Calu3 (cell line): ENCODE measurements around the gene WT1. TPM values are rescaled to one million over a fixed set of nuclear protein-coding genes. Genes with fewer than 3 reads are reported as not detected.

Experiments
- BruUV-seq: library from RNA; stranded (reverse); fragments of 400-500 nt; replicated peaks from 2 replicates; lab custom pipeline; 2021; lab: Mats Ljungman, UMichigan
- CTCF ChIA-PET: fragments of 300-600 bp; sonication (Branson Sonifier 250); formaldehyde crosslinking; loops from one replicate; lab custom pipeline; 2022; ENCODE audit warnings: antibody characterized with exemption; lab: Charles Lee
- DNase-seq: peaks from one replicate; pipeline ENCODE4 v3.0.0; 2022
- H3K27ac Mint-ChIP-seq: one replicate; pipeline ENCODE4 v1.8.0; 2022; ENCODE audit warnings: mixed read lengths; ENCODE audit not compliant: unreplicated experiment
- H3K27me3 Mint-ChIP-seq: one replicate; pipeline ENCODE4 v1.8.0; 2022; ENCODE audit warnings: mixed read lengths; ENCODE audit not compliant: unreplicated experiment
- H3K36me3 Mint-ChIP-seq: one replicate; pipeline ENCODE4 v1.8.0; 2022; ENCODE audit warnings: mild to moderate bottlenecking, moderate library complexity, mixed read lengths; ENCODE audit not compliant: insufficient read depth, unreplicated experiment
- H3K4me1 Mint-ChIP-seq: one replicate; pipeline ENCODE4 v1.8.0; 2022; ENCODE audit warnings: mild to moderate bottlenecking, low read depth, mixed read lengths; ENCODE audit not compliant: unreplicated experiment
- H3K4me3 Mint-ChIP-seq: one replicate; pipeline ENCODE4 v1.8.0; 2022; ENCODE audit warnings: mild to moderate bottlenecking, low read depth, moderate library complexity, mixed read lengths; ENCODE audit not compliant: unreplicated experiment
- H3K9me3 Mint-ChIP-seq: one replicate; pipeline ENCODE4 v1.8.0; 2022; ENCODE audit warnings: low read depth, mixed read lengths; ENCODE audit not compliant: unreplicated experiment
- intact Hi-C: fragments of 100-400 bp; cut with micrococcal nuclease; formaldehyde crosslinking; loops from one replicate; pipeline ENCODE4 v1.10.0; 2022; ENCODE audit not compliant: unreplicated experiment
- total RNA-seq: library from RNA; stranded (reverse); gene quantifications from 2 replicates; pipeline ENCODE4 v1.2.3, GENCODE V29; 2022
- TF ChIP-seq, protein P1 (sequence below): fragments of 200-600 bp; IDR thresholded peaks from one replicate; pipeline ENCODE4 v1.8.0; 2022; ENCODE audit warnings: antibody characterized with exemption; ENCODE audit not compliant: unreplicated experiment

WT1 gene
- total RNA-seq, 1 experiment from 2014 or later, result not detected

GRCh38 chr11:32462011-32462690 is 26.8 kb upstream of the WT1 start:
- no peak for DNase-seq
- Mint-ChIP-seq H3K27ac (no peak overlapping the region), H3K4me3 (no peak overlapping the region), H3K9me3 (no peaks in the 10 kb centered on the region), H3K27me3 (peaks cover 15% of the 10 kb centered on the region), H3K36me3 (no peaks in the 10 kb centered on the region), H3K4me1 (no peaks in the 10 kb centered on the region)
- TF ChIP-seq, protein P1, sequence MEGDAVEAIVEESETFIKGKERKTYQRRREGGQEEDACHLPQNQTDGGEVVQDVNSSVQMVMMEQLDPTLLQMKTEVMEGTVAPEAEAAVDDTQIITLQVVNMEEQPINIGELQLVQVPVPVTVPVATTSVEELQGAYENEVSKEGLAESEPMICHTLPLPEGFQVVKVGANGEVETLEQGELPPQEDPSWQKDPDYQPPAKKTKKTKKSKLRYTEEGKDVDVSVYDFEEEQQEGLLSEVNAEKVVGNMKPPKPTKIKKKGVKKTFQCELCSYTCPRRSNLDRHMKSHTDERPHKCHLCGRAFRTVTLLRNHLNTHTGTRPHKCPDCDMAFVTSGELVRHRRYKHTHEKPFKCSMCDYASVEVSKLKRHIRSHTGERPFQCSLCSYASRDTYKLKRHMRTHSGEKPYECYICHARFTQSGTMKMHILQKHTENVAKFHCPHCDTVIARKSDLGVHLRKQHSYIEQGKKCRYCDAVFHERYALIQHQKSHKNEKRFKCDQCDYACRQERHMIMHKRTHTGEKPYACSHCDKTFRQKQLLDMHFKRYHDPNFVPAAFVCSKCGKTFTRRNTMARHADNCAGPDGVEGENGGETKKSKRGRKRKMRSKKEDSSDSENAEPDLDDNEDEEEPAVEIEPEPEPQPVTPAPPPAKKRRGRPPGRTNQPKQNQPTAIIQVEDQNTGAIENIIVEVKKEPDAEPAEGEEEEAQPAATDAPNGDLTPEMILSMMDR, result no peak
- intact Hi-C loops, result no loop called here
- CTCF ChIA-PET, result no interaction called here
- no TSS peak for BruUV-seq

GRCh38 chr11:32456864-32457263 is 21.5 kb upstream of the WT1 start:
- H3K27ac Mint-ChIP-seq, result no peak overlapping the region
- no peaks in the 10 kb centered on the region for H3K27me3 Mint-ChIP-seq
- H3K4me1 Mint-ChIP-seq, result no peaks in the 10 kb centered on the region
- CTCF ChIA-PET, result no interaction called here
- no TSS peak for BruUV-seq
- TF ChIP-seq, protein P1, result no peak
- no peaks in the 10 kb centered on the region for H3K9me3 Mint-ChIP-seq
- H3K36me3 Mint-ChIP-seq, result no peaks in the 10 kb centered on the region
- intact Hi-C loops, result no loop called here
- no peak for DNase-seq
- H3K4me3 Mint-ChIP-seq, result no peak overlapping the region

DNA sequence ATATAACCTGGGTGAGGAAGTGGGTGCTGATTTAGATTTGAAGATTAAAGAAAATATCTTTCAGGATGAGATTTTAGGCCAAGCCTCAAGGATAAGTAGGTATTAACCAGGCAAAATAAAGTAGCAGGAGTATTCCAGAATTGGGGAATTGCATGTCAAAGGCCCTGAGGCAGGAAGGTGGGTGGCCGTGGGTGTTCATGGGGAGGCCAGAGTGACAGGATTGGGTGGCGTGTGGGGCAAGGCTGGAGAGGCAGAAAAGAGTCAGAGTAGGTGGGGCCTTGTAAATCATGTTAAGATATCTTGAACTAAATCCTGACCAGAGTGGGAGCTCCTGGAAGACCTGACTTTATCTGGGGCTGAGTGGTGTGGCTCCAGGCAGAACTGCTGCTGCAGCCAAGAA is 19.7 kb upstream of the WT1 start:
- H3K4me3 Mint-ChIP-seq, result no peak overlapping the region
- H3K27ac Mint-ChIP-seq, result no peak overlapping the region
- no peak for DNase-seq
- peaks cover 17% of the 10 kb centered on the region for H3K27me3 Mint-ChIP-seq
- intact Hi-C loops, result no loop called here
- CTCF ChIA-PET, result no interaction called here
- TF ChIP-seq, protein P1, result no peak
- H3K9me3 Mint-ChIP-seq, result no peaks in the 10 kb centered on the region
- no peaks in the 10 kb centered on the region for H3K36me3 Mint-ChIP-seq
- BruUV-seq, result no TSS peak
- H3K4me1 Mint-ChIP-seq, result no peaks in the 10 kb centered on the region

DNA sequence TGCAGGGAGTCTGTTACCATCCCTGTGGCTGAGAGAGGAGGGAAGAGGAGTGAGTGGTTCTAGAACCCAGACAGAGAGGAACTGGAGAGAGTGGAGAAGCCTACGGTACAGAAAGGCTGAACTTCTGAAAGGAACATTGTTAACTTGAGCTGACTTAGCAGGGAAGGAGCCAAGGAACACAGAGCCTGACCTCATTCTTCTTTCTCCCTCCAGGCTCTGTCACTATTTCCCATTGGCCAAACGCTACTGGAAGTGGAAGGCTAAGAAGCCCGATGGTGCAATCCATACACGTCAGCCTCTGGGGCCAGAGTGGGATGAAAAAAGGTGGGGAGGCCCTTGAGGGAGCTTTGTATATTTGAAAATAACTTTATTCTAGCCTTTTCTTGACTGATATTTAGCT is 16.5 kb upstream of the WT1 start:
- Mint-ChIP-seq H3K27me3 (peaks cover 44% of the 10 kb centered on the region), H3K4me3 (no peak overlapping the region), H3K36me3 (no peaks in the 10 kb centered on the region), H3K4me1 (no peaks in the 10 kb centered on the region), H3K9me3 (no peaks in the 10 kb centered on the region), H3K27ac (no peak overlapping the region)
- TF ChIP-seq, protein P1, result no peak
- BruUV-seq, result no TSS peak
- intact Hi-C loops, result no loop called here
- CTCF ChIA-PET, result no interaction called here
- no peak for DNase-seq
